Measurements from ENCODE around the gene CD4.
"Not testable (repeated sequence)": the region's sequence is repeated elsewhere in the genome, so short reads cannot be mapped to it uniquely, and the experiment has no call there.

Gene CD4

GRCh38 chr12:6869049-6870021 lies 80.0 kb downstream of the CD4 start:
- DNase-seq (ENCODE audit: low read depth) = peak; percentile 69

DNA sequence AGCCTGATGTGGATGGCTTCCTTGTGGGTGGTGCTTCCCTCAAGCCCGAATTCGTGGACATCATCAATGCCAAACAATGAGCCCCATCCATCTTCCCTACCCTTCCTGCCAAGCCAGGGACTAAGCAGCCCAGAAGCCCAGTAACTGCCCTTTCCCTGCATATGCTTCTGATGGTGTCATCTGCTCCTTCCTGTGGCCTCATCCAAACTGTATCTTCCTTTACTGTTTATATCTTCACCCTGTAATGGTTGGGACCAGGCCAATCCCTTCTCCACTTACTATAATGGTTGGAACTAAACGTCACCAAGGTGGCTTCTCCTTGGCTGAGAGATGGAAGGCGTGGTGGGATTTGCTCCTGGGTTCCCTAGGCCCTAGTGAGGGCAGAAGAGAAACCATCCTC lies 81.0 kb downstream of the CD4 start:
- DNase-seq (ENCODE audit: low read depth) = not testable (repeated sequence)

Data from stimulated activated CD8-positive, alpha-beta memory T cell treated with anti-CD3 and anti-CD28 coated beads, Interleukin-7, amount 100 ng/mL, for 24 hours (primary cell).